Retina (tissue), 1 donor: ENCODE results near the gene ADARB2.
A peak's percentile ranks its signal among the peaks of the same experiment; 100 is the strongest.
"Not testable (repeated sequence)": the region's sequence is repeated elsewhere in the genome, so short reads cannot be mapped to it uniquely, and the experiment has no call there.

Experiments
- DNase-seq: peaks from one replicate; pipeline ENCODE4 v3.0.0-alpha.2; 2016

Gene ADARB2

DNA sequence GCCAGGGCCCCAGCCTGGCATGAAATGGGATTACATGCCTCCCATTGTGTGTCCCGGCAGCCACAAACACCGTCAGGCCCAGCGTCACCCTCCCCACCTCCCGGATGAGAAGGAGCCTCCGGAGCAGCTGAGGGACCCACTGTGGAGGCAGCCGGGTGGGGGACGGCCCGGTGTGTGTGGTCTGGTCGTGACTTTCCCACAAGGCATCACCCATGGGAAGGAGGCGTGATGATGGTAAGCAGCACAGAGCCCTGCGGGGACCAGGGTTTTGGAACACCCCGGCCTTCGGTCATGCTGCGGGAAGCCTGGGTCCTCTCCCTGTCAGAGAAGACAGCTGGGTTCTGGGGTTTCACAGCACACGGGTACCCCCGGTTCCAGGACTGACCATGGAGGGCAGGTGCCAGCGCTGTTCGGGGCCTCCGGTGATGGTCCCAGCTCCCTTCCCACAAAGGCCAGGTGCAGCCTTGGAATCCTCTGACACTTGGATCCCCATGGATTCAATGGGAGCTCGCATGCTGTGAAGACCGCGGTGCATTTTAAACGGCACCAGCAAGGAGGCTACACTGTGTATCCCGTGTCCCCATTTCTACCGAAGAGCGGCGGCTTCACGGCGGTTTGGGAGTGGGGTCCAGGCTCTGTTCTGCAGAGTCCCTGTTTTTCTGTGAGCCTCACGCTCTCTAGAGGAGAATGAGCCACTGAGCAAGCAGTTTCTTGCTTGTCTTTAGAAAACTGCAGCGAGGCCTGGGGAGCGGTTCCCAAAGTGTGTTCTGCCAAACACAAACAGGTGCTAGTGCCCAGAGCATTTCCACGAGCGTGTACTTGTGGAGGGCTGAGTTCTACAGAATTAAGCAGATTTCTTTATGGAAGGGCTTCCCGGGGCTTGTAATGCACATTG lies 336.0 kb downstream of the ADARB2 start:
- DNase-seq = no peak

DNA sequence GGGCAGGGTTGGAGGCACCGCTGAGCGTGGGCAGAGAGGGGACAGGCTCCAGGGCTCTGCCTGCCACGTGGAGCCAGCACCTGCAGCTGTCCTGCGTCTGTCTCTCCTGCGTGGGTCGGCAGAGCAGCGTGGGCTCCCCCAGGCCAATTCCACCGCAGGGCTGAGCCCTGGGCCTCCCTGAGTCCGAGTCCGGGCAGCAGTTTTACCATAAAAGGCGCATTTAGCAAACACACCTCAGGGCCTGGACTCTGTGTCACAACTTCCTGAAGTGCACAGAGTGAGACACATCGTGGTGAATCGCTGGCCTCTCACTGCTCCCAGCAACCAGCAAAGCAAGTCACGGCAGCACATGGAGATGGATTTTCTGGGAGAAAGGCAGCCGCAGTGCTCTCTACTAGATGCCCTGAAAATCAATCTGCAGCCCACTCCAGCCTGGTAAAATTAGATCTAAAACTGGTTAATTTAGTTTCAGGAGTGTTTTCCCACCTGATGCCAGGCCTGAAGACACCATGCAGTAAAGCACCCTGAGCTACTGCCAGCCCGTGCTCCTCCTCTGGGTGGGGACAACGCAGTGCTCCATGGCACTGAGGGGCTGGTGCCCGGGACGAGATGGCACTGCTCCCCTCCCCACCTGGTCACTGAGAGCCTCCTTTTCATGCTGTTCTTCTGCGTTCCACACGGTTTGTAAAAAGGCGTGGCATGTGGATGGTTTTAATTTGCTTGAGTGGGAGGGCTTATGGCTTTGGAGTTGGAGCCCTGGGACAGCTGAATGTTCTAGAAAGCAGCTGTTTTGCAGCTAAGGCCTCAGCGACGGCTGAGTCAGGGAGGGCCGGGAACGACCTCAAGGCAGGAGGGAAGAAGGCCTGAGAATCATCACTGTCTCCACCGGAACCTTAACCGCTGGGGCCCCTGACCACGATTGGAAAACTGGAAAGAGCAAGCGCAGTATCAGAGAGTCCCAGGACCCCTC lies 336.9 kb downstream of the ADARB2 start:
- no peak for DNase-seq

DNA sequence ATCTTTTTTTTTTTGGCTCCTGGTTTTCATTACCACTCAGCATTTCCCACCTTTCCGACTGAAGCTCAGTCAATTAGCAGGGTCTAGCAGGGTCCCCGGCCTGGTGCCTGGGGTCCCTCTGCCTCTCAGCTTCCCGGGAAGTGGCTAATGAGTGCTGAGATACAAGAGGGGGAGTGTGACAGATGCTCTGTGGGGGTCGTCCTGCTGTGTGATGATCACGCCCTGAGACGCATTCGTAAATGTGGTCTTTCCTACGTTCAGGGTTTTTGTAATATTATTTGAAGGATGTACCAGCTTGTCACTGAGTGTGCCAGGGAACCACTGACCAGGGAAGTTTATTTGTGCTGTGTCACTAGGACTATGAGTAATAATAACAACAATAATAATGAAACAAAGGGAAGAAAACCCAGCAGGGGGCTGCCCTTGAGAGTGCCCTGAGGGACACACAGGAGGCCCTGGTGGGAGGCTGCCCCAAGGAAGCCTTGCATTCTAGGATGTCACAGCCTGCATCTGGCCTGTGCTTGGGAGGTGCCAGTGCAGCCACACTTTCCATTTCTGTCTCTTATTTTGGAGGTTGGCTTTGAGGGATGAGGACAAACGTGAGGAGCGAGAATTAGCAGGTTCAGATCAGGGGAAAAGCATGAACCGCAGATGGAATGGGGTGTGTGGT lies 337.8 kb downstream of the ADARB2 start:
- DNase-seq = no peak

DNA sequence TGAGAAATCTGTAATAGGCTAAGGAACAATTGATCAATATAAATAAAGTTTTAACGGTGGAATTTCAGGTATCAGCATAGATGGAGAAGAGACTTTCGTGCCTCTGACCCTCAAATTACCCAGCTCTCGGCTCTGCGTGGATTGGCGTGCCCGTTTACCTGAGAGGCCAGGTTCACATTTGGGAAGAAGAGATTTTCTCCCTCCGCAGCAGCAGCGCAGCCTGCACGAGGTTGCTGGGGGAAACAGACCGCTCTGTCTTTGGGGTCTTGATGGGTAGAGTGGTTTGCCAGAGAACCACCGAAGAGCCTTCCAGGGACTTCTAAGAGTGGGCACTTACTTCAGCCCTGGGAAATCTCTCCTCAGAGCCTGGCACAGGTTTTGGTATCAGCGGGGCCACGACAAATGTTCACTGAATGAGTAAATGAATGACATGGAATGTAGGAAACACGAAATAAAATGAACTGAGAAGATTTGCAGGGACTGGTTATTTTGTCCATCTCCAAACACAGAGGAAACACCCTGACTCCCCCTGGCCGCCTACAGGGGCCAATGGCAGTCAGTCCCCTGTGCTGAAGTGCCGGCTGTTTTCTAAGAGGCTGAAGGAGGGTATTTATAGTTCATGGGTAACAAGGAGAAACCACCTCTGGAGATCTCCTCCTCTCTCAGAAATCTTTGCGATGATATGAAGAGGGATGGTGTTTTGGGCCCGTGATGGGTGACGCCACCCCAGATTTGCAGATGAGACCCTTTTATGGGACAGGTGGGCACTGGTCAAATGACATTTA lies 338.5 kb downstream of the ADARB2 start:
- DNase-seq = no peak

DNA sequence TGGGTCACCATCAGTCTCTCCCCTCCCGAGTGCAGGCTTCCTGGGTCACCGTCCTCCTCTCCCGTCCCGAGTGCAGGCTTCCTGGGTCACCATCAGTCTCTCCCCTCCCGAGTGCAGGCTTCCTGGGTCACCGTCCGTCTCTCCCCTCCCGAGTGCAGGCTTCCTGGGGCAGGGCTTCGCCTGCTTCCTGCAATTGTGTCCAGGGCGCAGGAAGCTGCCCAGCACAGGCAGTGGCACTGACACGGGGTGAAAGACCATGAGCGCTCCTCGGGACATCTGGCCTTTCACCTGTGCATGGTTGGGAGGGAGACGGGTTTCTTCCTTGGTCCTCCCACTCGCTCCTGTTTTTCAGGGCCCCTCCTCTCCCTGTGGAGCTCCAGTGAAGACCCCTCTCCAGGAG lies 339.2 kb downstream of the ADARB2 start:
- DNase-seq = not testable (repeated sequence)

DNA sequence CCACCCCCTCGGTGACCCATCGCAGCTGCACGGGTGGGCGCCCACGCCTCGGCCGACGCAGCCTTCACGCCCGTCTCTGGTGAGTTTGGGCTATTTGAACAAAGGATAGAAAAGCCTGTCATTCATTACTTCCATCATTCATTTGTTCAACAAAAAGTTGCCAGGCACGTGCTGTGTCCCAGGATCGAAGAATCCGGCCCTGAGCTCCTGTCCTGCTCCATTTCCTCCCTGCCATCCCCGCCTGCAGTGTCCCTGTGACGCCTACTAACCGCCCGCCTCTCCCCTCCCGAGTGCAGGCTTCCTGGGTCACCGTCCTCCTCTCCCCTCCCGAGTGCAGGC lies 341.1 kb downstream of the ADARB2 start:
- DNase-seq = no peak

DNA sequence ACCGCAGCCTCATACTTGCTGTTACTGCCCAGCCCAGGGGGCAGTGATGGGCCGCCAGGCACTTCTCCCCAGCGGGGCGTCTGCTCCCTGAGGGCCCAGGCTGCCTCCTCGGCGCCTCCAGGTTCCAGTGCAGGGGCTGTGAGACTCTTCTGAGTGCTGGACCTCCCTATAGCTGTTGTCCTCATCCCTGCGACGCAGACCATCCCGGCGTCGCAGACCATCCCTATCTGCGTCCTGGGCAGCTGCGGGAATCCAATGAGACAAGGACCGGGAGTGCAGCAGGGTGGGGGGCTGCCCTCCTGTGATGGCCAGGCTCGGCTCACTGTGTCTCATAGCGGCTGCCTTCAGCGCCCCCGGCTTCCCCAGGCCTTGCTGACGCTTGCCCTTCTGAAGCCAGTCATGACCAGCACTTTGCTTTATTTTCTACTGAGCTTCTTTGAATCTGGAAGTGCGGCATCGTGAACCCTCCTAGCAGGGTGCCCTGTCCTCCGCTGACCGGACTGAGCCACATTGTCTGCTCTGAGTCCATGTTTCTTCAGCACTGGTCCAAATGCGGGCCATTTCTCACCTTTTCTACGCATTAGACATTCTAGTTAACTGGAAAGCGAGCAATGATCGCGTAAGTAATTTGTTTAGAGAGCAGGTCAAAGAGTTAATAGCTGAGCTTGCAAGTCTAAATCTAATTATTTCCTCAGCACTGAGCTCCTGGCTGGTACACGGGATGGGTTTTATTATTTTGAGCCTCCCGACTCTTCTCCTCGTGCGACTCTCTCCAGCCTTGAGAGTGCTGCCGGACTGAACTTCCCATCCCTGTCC lies 341.6 kb downstream of the ADARB2 start:
- DNase-seq = no peak

DNA sequence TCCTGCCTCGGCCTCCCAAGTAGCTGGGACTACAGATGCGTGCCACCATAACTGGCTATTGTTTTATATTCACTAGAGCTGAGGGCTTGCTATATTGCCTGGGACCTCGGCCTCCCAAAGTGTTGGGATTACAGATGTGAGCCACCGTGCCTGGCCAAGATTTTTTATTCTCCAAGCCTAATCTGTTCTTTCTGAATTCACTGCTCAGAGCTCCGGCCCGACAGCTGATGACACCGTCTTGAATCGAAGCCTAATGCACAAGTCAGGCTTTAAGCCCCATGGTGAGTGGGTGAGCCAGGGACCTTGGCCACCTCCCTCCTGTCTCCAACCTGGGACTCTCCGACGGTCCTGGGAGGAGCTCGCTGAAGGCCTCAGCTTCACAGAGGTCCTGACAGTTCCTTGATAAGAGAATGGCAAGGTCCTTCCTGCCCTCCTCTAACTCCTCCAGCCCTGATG lies 342.3 kb downstream of the ADARB2 start:
- no peak for DNase-seq

DNA sequence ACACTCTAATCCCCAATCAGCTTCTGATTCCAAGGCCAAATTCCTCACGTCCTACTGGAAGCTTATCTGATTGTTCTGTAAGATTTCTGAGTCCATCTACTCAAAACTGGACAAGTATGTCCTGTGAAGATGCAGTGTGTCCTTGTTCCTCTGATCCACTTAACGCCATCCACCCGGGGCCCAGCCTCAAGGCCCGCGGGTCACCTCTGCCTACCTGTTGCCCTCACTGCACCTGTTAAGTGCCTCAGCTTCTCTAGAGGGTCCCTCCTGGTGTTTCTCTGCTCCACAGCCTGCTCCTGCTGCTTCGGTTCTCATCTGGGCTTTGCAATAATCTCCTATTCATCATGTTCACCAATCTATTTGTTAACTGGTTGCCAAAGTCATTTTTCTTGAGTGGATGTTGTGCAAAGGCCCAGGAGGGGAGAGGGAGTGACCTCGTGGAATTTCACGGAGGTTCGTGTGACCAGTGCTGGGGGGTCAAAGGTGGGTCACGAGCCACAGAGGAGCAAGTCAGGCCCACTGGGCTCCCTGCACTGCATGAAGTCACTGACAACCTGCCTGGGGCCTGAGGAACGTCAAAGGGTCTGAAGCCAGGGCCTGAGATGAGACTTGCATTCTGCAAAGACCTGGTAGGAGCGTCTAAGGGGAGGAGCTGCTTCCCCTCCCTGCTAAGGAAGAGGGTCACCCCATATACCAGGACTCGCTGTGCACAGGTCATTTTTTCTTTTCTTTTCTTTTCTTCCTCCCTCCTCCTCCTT lies 343.0 kb downstream of the ADARB2 start:
- DNase-seq = no peak

DNA sequence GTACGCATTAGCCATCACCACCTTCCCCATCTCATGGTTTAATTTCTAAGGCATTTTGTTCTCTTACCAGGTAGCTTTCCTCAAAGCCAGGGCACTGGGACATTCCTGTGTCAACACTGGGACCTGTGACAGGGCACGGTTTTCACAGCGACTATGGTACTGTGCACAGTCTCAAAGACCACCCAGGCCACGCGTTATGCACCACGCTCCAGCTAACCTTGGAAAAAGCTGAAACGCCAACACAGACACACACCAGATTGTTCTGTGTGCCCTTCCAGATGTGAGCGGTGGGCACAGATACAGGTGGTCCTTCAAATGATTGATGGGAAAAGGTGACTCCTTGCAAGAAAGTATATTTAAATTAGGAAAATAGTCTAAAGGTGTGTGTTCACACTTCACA lies 343.8 kb downstream of the ADARB2 start:
- no peak for DNase-seq

DNA sequence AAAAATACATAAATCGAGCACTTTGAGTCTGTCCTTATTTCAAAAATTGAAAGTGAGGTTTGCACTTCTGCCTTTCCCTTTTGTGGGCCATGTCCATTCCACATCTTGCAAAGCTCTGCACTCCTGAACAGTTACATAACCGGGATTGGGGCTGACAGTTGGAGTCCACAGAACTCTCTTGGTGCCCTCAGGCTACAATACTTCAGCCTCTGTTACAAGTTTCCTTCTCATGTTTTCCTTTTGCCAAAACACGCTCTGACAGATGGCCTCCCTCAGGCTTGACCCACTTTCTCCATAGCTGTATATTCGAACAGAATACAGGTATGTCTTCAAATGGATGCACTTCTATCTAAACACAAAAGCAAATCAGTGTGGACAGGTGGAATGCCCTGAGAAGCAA lies 345.2 kb downstream of the ADARB2 start:
- no peak for DNase-seq

DNA sequence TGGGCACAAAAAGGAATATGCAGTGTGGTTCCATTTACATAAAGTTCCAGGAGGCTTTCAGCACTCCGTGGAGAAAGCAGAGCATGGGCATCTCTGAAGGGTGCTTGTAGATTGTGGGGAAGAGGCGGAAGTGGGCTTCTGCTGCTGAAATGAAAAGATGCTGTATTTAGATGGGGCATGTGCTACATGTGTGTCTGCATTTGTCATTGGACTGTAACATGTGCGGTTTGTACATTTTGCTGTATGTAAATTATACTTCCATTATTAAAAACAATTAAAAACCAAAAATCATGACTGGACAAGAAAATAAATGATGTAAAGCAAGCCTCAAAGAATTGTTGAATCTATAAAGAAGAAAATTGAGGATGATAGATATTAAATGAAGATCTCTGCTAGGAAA lies 347.1 kb downstream of the ADARB2 start:
- DNase-seq = no peak

DNA sequence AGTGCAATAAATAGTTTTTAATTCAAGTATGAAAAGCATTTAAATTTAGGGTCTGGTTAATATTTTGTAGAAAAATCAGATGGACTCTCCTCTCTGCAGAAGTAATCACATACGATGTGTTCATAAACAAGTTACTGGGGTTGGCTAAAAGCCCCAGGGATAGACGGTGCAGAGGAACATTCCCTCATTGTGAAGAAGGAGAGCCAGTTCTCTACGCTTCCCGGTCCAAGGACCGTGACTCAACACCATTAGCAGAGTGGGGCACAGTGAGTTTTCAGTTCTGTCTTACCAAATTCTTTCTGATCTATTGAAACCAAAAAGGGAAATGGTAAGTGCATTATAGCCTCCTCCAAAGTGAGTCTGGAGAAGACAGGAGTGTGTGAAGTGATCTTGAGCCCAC lies 353.3 kb downstream of the ADARB2 start:
- no peak for DNase-seq

DNA sequence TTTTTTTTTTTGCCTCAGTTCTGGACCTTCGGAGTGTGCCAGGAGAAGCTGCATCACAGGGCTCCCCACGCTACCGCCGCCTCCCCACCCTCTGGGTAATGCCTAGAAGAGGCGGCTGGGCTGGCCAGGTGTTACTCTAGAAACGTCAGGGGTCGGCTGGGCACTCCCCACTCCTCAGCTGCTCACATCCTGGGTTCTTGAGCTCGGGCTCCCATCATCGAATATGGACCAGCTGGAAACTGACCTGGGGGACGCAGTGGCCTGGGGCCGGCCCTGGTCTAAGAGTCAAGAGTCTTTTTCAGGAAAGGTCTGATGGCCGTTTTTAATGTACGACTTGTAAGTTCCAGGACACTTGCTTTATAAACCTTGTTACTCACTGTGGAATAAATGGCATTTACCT lies 354.6 kb downstream of the ADARB2 start:
- DNase-seq = no peak

DNA sequence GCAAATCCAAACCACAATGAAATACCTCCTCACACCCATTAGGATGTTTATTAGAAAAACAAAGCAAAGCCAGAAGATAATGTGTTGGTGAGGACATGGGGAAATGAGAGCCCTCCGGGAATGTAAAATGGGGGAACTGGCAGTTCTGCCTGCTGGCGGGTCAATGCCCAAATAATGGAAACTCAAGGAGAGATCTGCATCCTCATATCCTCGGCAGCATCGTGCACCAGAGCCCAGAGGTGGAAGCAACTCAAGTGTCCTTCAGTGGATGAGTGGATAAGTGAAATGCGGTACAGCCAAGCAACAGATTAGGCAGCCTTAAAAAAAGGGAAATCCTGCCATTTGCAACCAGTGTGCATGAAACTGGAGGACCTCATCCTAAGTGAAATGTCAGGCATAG lies 356.0 kb downstream of the ADARB2 start:
- DNase-seq = no peak

DNA sequence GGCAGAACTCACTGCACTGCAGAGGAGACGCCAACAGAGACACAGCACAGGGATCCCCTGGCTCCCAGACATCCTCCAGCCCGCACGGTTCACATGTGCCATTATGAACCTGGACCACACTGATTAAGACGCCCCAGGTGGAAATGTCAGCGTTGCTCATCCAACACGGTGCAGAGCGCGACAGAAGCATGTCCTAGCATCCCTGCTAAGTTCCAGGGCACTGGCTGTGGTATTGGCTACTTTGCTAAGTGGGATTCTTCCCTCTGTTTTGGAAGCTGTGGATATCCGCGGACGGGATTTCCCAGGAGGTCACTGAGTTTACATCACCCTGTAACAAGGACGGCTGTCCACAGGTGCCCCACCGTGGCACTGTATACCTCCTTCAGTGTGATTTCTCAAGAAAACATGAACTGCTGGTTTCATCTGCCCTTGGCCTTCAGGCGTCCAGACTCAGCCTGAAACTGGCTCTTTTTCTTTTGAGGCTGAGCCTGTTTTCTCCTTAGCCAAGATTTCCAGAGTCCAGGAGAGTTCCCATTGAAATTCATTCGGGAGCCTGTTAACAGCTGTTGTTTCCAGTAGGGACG lies 357.1 kb downstream of the ADARB2 start:
- no peak for DNase-seq

DNA sequence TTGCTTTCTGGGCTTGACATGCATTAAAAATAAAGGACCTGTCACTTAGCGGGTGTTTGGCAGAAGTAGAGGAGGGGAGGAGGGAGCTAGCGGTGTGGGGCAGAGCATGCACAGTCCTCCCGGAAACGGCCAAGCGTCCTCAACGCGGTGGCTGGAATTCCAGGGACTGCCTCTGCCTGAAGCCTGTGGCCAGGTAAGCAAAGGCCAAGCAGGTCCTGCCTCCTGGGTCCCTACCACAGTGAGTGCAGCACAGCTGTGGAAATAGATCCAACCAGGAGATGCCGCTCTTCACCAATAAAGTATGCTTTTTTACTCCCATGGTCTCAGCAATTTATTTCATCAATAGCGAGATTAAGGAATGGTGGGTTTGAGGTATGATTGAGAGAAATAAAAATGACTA lies 357.7 kb downstream of the ADARB2 start:
- DNase-seq = peak; percentile 43

DNA sequence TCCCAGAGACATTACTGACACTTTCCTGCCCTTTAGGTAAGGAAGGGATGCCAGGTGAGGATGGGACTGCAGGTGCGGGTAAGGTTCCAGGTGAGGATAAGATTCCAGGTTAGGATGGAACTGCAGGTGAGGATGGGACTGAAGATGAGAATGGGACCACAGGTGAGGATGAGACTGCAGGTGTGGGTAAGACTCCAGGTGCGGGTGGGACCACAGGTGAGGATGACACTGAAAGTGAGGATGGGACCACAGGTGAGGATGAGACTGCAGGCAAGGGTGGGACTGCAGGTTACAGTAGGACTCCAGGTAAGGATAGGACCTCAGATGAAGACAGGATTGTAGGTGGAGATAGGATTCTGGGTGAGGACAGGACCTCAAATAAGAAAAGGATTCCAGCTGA lies 358.9 kb downstream of the ADARB2 start:
- DNase-seq = no peak

DNA sequence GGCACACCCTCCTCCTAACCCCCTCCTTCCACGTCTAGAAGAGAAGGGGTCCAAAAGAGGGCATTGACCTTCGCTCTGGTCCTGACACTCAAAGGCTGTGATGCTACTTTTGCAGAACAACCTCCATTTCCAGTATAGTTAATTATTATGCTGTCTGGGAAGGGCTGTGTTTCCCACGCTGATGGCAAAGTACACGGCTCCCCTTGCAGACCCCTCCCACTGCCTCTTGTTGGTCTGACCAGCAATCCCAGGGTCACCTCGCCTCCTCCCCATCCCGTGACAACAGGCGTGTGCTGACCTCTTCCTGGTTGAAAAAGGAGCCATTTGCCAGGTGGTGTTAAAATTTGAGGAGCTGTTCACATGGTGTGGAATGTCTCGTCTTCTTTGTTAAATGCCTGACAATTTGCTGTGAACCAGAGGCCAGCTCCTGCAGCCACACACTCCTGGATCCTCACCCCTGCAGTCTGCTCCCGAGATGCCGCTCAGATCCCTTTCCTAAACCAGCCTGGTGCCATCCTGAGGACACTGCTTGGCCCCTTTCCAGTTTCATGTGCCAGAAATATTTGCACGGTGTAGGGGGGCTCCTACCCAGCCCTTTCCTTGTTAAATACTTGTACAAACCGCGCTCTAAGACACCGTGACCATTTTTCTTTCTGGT lies 359.5 kb downstream of the ADARB2 start:
- no peak for DNase-seq

DNA sequence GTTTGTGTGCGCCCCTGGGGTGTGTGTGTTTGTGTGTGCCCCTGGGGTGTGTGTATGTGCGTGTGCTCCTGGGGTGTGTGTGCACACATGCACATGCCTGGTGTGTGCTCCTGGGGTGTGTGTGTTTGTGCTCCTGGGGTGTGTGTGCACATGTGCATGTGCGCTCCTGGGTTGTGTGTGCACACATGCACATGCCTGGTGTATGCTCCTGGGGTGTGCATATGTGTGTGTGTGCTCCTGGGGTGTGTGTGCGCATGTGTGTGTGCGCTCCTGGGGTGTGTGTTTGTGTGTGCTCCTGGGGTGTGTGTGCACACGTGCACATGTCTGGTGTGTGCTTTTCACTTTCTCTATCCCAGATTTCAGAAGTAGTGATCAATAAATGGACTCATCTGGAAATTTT lies 360.1 kb downstream of the ADARB2 start:
- no peak for DNase-seq
